Measurements from ENCODE around the gene STPG4.

GRCh38 chr2:47160211-47160610 lies 5.1 kb upstream of the STPG4 start:
- no peak for TF ChIP-seq EZH2 (IDR thresholded peaks at IDR 0.05; ENCODE audit: insufficient read depth, poor library complexity, severe bottlenecking)
- TF ChIP-seq EZH2phosphoT487 (IDR thresholded peaks at IDR 0.05; ENCODE audit: insufficient read depth, low read depth): no peak

All from GM23248 (cell line).